ENCODE results near the gene PNPLA3.

GRCh38 chr22:43919106-43919973 lies 4.3 kb upstream of the PNPLA3 start:
- TF ChIP-seq CTCF (IDR thresholded peaks at IDR 0.05) (no peak), POLR2A (IDR thresholded peaks at IDR 0.05) (no peak)

All from uterus (tissue), 2 donors.